RWPE1 (cell line): ENCODE results near the gene EPPIN.

Experiments
- CTCF ChIA-PET: fragments of 350-600 bp; sonication (Branson Sonifier 250); formaldehyde crosslinking; extraction: SDS; loops from one replicate; lab custom pipeline; 2021; lab: Yijun Ruan, JAX
- POLR2A ChIA-PET: fragments of 400-600 bp; formaldehyde crosslinking; extraction: SDS; loops from one replicate; lab custom pipeline; 2020; ENCODE audit warnings: antibody characterized with exemption; ENCODE audit not compliant: low non-redundant PET; lab: Yijun Ruan, JAX
- DNase-seq: peaks from one replicate; pipeline ENCODE4 v3.0.0; 2012; ENCODE audit warnings: low spot score
- H3K27ac ChIP-seq: fragments of 450-650 bp; 2 replicates; pipeline ENCODE4 v1.5.1; 2017
- TF ChIP-seq, protein P1 (sequence below): fragments of 450-650 bp; conservative IDR thresholded peaks from 2 replicates; pipeline ENCODE4 v1.5.1; 2017; ENCODE audit warnings: low read depth, mild to moderate bottlenecking

EPPIN gene

DNA sequence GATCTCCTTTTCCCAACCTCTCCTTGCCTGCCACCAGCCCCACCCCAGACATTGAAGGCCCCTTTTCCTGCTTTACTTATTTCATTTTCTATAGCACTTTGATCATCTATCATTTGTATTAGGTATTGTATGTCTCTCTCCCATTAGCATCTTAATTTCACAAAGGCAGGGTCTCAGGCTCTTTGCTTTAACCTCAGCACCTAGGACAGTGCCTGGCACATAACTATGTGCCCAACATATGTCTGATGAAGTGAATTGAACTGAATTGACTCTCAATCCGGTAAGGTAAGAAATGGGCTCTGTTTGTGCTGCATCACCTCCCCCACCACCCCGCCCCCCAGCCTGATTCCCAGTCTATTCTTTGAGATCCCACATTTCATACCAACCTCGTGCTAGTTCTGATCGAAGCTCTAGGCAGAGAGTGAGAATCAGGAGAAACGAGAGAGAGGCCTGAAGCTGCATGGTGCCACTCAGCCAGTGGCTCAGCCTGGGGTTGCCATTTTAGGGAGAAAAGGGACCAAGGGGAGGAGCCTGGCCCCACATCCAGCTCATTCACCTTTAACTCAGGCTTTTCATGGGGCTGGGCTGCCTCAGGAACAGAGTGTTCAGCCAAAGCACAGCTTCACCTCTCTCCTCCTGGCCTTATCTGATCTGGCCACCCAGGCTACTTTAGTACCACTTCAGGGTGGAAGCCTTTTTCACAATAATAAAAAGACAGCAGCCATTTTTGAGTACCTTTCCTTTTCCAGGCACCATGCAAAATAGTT lies 31.9 kb downstream of the EPPIN start, which contains the start of gene SPINT3:
SPINT3 (minus strand) TSS at position 476 of the 767 bp plus-strand sequence; CDS start at position 462, 14 bp downstream.
- POLR2A ChIA-PET = no interaction called here
- no peak for DNase-seq
- TF ChIP-seq, protein P1, sequence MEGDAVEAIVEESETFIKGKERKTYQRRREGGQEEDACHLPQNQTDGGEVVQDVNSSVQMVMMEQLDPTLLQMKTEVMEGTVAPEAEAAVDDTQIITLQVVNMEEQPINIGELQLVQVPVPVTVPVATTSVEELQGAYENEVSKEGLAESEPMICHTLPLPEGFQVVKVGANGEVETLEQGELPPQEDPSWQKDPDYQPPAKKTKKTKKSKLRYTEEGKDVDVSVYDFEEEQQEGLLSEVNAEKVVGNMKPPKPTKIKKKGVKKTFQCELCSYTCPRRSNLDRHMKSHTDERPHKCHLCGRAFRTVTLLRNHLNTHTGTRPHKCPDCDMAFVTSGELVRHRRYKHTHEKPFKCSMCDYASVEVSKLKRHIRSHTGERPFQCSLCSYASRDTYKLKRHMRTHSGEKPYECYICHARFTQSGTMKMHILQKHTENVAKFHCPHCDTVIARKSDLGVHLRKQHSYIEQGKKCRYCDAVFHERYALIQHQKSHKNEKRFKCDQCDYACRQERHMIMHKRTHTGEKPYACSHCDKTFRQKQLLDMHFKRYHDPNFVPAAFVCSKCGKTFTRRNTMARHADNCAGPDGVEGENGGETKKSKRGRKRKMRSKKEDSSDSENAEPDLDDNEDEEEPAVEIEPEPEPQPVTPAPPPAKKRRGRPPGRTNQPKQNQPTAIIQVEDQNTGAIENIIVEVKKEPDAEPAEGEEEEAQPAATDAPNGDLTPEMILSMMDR = no peak
- CTCF ChIA-PET = interaction anchor here (0.7 to 2.0 kb wide), 2 partner anchors 256 to 501 kb away, joined by 3 to 5 read pairs; no protein-coding TSS in a partner anchor
- no peak within 1 kb of the TSS for H3K27ac ChIP-seq

DNA sequence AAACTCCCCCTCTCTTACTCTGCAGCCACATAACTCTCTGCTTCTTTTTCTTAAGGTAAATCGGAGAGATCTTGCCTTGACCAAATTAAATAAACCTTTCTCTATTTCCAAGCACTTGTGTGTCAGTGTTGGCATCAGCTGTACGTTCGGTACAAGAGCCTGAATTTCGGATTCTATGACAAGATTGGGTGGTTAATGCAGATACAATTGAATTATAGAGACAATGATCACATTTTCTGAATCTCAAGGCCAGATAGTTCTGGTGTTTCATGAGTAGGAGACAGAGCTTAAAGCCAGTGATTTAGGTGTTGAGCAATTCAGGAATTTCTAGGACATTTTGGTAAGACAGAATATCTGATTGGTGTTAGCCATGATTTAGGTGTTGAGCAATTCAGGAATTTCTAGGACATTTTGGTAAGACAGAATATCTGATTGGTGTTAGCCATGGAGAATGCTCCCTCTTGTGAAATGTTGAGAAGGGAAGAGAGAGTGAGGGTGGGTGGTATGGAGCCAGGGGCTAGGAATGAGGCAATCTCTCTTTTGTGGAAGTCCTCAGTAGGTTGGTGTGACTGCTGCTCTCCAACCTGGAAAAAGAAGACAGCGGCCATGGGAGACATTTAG lies 36.8 kb downstream of the EPPIN start:
- TF ChIP-seq, protein P1 = no peak
- ChIA-PET CTCF (interaction anchor here (0.5 to 1.5 kb wide), 3 partner anchors 74 to 261 kb away, joined by 3 to 4 read pairs (median 3); no protein-coding TSS in a partner anchor), POLR2A (no interaction called here)
- no peak for DNase-seq
- H3K27ac ChIP-seq = no peak overlapping the region

DNA sequence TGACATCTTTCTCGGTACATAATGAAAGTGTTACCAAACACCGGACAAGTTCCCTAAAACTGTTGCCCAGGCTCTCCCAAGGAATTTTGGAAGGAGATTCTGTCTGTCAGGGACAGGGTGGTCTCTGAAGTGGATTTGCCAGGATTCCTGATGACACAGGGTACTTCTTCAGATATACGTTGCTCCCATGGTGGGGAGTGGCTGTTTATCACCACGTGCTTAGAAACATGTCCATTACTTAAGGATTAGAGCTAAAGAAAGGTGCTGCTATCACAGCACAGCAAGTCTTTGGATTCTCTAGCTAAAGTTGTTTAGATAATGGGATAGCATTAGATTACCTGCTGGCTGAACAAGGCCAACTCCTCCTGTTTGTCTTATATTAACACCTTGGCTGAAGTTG lies 38.1 kb downstream of the EPPIN start:
- ChIA-PET POLR2A (no interaction called here), CTCF (no interaction called here)
- TF ChIP-seq, protein P1 = no peak
- H3K27ac ChIP-seq = no peak overlapping the region
- DNase-seq = no peak

DNA sequence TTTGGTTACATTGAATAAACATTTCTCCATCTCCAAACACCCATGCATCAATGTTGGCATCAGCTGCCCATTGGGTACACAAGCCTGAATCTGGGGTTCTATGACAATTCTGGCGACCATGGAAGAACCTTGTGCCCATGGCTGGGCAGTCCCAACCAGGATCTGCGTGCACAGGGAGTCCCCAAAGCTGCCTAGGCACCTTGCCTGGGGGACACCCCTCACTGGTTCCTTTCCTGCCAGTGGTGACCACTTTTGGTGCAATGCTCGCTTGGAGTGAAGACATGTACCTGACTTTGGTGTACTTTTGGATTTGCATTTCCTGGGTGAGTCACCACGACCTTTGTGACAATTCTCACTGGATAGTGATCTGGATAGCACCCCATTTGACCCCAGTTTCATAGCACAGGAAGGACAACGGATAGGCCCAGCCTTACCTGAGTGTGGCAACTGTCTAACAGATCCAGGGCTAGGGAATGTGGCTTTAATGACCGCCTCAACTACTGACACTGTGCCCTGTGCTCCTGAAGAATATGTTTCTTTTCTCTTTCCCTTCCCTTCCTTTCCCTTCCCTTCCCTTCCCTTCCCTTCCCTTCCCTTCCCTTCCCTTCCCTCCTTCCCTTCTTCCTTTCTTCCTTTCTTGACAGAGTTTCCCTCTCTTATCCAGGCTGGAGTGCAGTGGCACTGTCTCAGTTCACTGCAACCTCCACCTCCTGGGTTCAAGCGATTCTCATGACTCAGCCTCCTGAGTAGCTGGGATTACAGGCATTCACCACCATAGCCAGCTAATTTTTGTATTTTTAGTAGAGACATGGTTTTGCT lies 38.9 kb downstream of the EPPIN start:
- TF ChIP-seq, protein P1 = no peak
- POLR2A ChIA-PET = no interaction called here
- CTCF ChIA-PET = no interaction called here

DNA sequence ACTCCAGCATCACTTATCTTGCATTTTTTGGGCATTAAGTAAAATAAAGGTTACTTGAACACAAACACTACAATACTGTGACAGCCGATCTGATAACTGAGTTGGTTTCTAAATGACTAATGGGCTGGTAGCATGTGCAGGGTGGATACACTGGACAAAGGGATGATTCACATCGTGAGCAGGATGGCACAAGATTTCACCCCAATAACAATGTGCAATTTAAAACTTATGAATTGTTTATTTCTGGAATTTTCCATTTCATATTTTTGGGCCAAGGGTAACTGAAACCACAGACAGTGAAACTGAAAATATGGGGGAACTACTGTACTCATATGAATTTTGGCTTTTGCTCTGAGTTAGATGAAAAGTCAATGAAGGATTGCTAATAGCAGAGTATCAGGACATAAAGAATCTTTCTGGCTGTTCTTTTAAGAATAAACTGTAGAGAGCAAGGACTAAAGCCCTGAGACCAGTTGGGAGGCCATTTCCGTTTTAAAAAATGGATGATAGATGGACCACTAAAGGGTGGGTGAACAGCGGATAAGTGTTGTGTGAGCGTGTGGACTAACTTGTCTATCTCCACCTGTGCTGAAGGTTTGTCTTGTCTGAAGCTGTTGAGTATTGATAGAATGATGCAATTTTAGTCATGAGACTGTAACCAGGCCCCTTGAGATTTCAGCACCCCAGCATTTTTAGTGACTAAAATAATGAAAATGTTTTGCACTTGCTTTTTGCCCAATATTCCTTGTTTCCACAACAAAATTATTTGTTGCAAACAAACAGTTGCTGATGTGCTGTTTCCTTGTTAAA lies 40.0 kb downstream of the EPPIN start:
- ChIA-PET CTCF (interaction anchor here (0.7 kb wide), 1 partner anchor 21 kb away, joined by 3 read pairs; no protein-coding TSS in a partner anchor), POLR2A (no interaction called here)
- H3K27ac ChIP-seq = no peak overlapping the region
- TF ChIP-seq, protein P1 = no peak
- DNase-seq = peak; percentile 72

More for the DNA sequence above, 38.9 kb downstream of the EPPIN start:
- DNase-seq = no peak
- H3K27ac ChIP-seq = no peak overlapping the region
